ELR (cell line): ENCODE data around the gene ASTN2.
A peak's percentile ranks its signal among the peaks of the same experiment; 100 is the strongest.

Experiments
- DNase-seq: peaks from one replicate; pipeline ENCODE4 v3.0.0-alpha.2; 2015; ENCODE audit warnings: low read depth

The ASTN2 gene

GRCh38 chr9:117414906-117415331 lies at the start of gene ASTN2:
TSS of gene ASTN2 (minus strand) at chr9:117415057. CDS start at chr9:117414938, 119 bp downstream.
- no peak for DNase-seq

- DNase-seq = no peak
Observed at GRCh38 chr9:117462861-117463260, 48.0 kb upstream of the ASTN2 start.

- DNase-seq = no peak
Observed at GRCh38 chr9:117461386-117461785, 46.5 kb upstream of the ASTN2 start.

GRCh38 chr9:117460743-117461142 lies 45.9 kb upstream of the ASTN2 start:
- DNase-seq = no peak

GRCh38 chr9:117459913-117460312 lies 45.1 kb upstream of the ASTN2 start:
- DNase-seq = no peak

- DNase-seq = no peak
Observed at GRCh38 chr9:117458066-117458465, 43.2 kb upstream of the ASTN2 start.

GRCh38 chr9:117454711-117455110 lies 39.9 kb upstream of the ASTN2 start:
- DNase-seq = no peak

- DNase-seq = no peak
Observed at GRCh38 chr9:117453737-117454136, 38.9 kb upstream of the ASTN2 start.

- no peak for DNase-seq
Observed at GRCh38 chr9:117451311-117451710, 36.5 kb upstream of the ASTN2 start.

- no peak for DNase-seq
Observed at GRCh38 chr9:117448066-117448465, 33.2 kb upstream of the ASTN2 start.

- no peak for DNase-seq
Observed at GRCh38 chr9:117445631-117446030, 30.8 kb upstream of the ASTN2 start.

- DNase-seq = no peak
Observed at GRCh38 chr9:117444501-117444900, 29.6 kb upstream of the ASTN2 start.

- DNase-seq = no peak
Observed at GRCh38 chr9:117437283-117437682, 22.4 kb upstream of the ASTN2 start.

GRCh38 chr9:117435630-117436261 lies 20.9 kb upstream of the ASTN2 start:
- no peak for DNase-seq

- DNase-seq = no peak
Observed at GRCh38 chr9:117434566-117434965, 19.7 kb upstream of the ASTN2 start.

GRCh38 chr9:117430813-117431212 lies 16.0 kb upstream of the ASTN2 start:
- no peak for DNase-seq

GRCh38 chr9:117427357-117427913 lies 12.6 kb upstream of the ASTN2 start:
- DNase-seq = no peak

GRCh38 chr9:117425566-117425965 lies 10.7 kb upstream of the ASTN2 start:
- DNase-seq = no peak

GRCh38 chr9:117424291-117424690 lies 9.4 kb upstream of the ASTN2 start:
- DNase-seq = no peak

GRCh38 chr9:117418111-117418510 lies 3.3 kb upstream of the ASTN2 start:
- DNase-seq = no peak

GRCh38 chr9:117416856-117417255 lies 2.0 kb upstream of the ASTN2 start:
- no peak for DNase-seq

- DNase-seq = no peak
Observed at GRCh38 chr9:117415358-117415914, 579 bp upstream of the ASTN2 start.

- DNase-seq = peak; percentile 0
Observed at GRCh38 chr9:117414220-117414905, 494 bp downstream of the ASTN2 start.
